HG02798 (cell line): ENCODE data around the gene PRSS56.

Source experiments
- ATAC-seq: cut with Tn5 transposase; IDR thresholded peaks from one replicate; pipeline ENCODE4 v1.9.1; 2021; ENCODE audit warnings: mild to moderate bottlenecking; ENCODE audit not compliant: unreplicated experiment, poor library complexity

PRSS56 gene

DNA sequence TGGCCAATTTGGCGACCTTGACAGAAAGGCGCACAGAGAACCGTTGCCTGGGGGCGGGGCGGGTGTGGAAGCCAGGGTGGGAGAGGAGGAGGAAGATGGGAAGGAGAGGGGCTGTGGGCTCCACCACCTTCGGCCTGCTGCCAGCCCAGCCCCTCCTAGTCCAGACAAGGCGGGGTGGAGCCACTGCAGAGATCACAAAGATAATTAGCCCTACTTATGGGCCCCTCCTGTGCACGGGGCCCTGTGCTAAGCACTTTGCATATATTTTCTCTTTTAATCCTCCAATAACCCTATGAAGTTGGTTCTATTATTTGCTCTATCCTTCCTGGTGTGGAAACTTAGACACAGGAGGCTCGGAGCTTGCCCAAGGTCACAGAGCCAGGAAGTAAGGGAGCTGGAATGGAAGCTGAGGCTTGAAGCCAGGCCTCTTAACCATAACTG lies 18.8 kb upstream of the PRSS56 start:
- no peak for ATAC-seq

DNA sequence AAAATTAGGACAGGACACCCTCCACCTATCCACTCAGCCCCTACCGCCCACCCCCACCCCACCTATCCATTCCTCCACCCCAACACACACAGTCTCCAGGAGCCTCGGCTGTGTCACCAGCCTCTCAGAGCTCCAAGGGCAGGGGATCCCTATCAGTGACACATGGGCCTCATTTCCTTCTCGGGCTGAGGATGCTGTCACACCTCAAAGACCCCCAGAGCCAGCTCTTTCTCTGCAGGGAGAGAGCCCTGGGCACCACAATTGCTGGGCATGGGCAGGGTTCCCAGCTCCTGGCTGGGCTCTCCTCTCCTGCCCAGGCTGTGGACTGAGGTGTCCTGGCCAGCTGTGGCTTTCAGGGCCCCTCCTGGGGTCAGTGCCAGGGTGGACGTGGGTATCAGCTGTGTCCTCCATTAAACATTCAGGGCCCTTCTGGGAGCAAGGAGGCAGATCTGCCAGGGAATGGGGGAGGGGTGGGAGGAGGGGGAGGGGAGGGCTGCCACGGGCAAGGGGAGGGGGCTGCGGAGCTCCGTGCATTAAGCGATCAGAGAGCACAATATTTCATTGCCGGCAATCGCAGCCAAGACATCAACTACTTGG lies 18.3 kb upstream of the PRSS56 start:
- no peak for ATAC-seq

DNA sequence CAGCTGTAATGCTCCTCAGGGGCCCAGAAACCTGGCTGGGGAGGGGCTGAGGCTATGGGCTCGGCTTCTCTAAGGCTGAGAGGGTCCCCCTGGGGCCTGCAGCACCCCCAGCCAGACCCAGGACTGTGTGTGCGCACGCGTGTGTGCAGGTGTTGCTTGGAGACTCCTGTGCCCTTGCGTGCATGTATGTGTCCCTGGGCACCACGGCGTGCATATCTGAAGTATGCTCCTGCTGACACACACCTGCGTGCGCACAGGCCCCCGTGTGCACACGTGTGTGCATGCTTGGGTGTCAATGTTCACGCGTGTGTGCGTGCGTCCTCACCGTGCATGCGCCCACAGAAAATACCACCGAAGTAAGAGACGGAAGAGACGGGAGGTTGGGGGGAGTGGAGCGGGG lies 17.7 kb upstream of the PRSS56 start:
- no peak for ATAC-seq

GRCh38 chr2:232502911-232503808 lies 17.0 kb upstream of the PRSS56 start:
- no peak for ATAC-seq

GRCh38 chr2:232503809-232504323 lies 16.3 kb upstream of the PRSS56 start:
- no peak for ATAC-seq

GRCh38 chr2:232504438-232504837 lies 15.8 kb upstream of the PRSS56 start:
- no peak for ATAC-seq

- ATAC-seq = no peak
These were observed 14.3 kb upstream of the PRSS56 start for GRCh38 chr2:232505856-232506255.

GRCh38 chr2:232506709-232507108 lies 13.5 kb upstream of the PRSS56 start:
- no peak for ATAC-seq

GRCh38 chr2:232508251-232508650 lies 11.9 kb upstream of the PRSS56 start:
- ATAC-seq = no peak

DNA sequence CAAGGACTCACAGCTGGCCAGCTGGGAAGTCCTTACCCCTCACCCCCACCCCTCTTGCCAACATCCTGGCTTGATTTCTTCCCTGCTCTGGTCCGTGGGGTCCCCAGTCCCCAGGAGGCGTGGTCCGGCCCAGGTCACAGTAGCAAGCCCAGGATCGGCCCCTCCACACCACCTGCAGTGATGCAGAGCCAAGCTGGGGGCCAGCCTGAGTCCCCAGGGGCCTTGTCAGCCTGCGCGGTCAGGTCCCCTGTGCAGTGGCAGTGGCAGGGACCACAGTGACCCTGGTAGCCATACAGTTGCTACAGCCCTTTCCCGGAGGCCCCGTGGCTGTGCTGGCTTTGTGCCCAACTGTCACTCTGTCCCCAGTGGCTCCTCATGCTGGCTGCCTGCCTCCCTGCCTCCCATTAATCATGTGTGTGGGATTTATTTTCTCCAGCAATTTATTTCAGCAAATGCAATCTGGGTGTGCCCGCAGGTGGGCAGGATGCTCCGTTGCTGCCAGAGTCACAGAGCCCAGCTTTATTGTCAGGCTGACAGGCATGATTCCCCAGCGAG lies 8.8 kb upstream of the PRSS56 start:
- ATAC-seq = no peak

GRCh38 chr2:232512602-232513001 lies 7.6 kb upstream of the PRSS56 start:
- no peak for ATAC-seq

DNA sequence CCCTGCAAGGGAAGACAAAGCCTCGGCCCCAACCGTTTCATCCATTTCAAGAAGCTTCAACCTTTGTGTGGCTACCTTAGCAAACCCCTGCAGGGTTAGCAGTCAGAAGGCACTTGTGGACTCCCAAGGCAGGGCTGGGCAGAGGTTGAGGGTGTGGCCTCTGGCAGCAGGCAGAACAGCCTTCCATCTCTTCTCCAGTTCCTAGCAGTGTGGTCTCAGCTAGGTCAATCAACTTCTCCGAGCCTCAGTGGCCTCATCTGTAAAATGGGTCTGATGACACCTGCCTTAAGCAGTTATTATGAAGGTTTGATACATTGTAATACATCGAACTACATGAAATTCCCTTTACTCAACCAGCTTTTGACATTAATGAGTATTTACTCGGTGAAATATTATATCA lies 6.8 kb upstream of the PRSS56 start:
- no peak for ATAC-seq

DNA sequence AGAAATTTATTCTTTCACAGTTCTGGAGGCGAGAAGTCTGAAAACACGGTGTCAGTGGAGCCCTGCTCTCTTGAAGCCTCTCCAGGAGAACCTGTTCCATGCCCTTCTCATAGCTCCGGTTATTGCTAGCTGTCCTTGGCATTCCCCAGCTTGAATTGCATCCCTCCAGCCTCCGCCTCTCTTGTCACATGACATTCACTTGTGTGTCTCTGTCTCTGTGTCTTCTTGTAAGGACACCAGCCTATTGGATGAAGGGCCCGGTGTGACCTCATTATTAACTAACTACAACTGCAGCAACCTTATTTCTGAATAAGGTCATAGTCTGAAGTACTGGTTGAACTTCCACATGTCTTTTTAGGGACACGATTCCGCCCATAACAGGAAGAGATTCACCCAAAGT lies 4.5 kb upstream of the PRSS56 start:
- no peak for ATAC-seq

DNA sequence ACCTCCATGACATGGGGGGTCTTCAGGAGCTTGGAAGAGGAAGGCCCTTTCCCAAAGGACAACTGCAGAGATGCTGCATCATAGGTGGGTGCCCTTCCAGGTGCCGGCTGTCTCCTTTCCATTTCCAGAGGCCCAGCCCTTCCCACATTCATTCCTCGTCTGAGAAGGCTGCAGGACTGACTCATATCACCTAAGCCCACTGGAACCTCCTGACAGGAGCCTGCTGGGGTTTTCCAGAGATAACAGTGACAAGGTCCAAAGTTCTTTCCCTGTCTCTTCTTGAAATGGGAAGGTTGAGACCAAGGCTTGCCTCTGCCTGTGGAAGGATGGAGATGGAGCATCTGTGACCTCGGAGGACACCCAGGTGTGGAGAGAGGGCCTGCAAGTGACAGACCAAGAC lies 3.6 kb upstream of the PRSS56 start:
- ATAC-seq = no peak

DNA sequence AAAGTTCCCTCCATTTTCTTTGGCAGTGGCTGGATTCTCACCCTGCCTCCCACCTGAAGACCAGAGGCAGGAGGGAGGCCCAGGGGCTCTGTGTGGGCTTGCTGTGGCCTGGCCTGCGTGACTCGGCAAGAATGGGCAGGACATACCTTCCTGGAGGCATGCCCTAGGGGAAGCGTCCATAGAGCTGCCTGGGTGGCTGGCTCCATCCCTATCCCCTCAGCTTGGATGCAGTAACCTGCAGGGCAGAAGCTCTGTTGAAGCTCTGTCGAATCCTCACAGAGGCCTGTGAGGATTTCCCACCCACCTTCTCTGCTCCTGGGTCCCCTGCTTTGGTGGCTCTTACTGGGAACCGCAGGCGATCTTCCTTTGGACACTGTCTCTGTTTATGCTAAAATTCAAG lies 1.3 kb upstream of the PRSS56 start:
- no peak for ATAC-seq

- no peak for ATAC-seq
These were observed 301 bp downstream of the PRSS56 start for GRCh38 chr2:232520489-232520888.

DNA sequence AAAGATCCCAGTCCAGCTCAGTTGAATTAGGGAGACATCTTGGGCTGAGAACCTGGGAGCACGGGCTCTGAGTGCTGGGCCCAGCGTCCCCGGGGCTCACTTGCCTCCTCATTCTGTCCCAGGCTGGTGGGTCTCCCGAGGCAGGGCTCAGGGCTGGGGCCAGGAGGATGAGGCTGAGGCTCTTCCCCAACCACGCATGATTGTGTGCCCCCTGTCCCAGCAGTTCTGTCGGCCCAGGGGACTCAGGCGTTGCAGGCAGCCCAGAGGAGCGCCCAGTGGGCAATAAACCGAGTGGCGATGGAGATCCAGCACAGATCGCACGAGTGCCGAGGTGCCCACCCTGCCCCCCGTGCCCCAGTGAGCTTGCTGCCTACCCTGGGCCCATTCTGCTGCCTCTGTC lies 910 bp downstream of the PRSS56 start:
- ATAC-seq = no peak

DNA sequence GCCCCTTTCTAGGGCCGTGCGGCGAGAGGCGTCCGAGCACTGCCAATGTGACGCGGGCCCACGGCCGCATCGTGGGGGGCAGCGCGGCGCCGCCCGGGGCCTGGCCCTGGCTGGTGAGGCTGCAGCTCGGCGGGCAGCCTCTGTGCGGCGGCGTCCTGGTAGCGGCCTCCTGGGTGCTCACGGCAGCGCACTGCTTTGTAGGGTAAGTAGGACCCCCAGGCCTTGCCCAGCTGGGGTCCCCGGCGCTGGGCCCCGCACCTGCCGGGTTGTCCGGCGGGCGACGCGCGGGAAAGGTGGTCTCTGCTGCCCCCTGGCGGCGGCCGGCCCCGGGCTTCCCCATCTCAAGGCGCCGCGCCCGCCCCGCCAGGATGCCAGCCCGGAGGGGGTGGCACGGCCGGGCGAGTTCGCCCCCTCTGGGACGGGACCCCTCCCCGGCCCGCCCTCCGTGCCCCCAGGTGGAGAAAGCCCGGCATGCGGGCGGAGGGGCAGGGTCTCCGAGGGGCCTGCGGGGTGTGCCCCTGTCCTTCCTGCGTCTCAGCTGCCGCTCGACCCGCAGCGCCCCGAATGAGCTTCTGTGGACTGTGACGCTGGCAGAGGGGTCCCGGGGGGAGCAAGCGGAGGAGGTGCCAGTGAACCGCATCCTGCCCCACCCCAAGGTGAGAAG lies 1.9 kb downstream of the PRSS56 start:
- no peak for ATAC-seq

DNA sequence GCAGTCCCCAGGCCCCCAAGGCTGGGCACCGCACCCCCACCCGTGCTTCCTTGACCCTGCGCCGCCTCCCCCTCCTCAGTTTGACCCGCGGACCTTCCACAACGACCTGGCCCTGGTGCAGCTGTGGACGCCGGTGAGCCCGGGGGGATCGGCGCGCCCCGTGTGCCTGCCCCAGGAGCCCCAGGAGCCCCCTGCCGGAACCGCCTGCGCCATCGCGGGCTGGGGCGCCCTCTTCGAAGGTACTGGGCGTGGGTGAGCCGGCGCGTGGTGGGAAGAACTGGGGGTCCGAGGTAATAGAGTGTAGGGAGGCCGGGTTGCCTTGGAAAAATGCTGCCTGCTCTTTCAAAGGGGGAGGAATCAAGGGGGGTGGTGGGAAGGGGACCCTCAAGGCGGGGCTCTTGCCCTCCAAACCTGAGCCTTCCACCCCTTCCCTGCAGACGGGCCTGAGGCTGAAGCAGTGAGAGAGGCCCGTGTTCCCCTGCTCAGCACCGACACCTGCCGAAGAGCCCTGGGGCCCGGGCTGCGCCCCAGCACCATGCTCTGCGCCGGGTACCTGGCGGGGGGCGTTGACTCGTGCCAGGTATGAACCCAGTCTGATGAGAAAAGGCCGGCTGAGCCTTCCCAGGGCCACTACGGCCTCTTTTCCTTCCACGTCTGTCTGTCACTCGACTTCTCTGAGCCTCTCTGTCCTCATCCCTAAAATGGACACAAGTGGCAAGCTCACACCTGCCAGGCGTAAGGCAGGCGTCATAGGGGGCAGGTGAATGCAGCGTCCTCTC lies 2.6 kb downstream of the PRSS56 start:
- ATAC-seq = no peak

DNA sequence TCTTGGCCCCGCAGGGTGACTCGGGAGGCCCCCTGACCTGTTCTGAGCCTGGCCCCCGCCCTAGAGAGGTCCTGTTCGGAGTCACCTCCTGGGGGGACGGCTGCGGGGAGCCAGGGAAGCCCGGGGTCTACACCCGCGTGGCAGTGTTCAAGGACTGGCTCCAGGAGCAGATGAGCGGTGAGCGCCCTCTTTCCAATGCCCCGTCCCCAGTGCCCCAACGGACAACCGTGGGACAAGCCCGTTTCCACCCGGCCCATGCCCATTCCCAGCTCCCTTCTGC lies 3.2 kb downstream of the PRSS56 start:
- ATAC-seq = no peak
